Measurements from ENCODE around the gene FAM169A.
"Not testable (repeated sequence)": the region's sequence is repeated elsewhere in the genome, so short reads cannot be mapped to it uniquely, and the experiment has no call there.

FAM169A gene

GRCh38 chr5:74865804-74866595 is at the start of gene FAM169A:
Gene FAM169A, minus strand, starts transcription at chr5:74866387. Its CDS starts 24,711 bp downstream, at chr5:74841676.
- Histone ChIP-seq H3K9ac (ENCODE audit: low read length) (no peak within 1 kb of the TSS), H3K9me3 (ENCODE audit: insufficient read depth, low read length) (no peaks in the 10 kb centered on the region), H3K36me3 (ENCODE audit: low read length) (no peaks in the 10 kb centered on the region), H3K4me3 (ENCODE audit: insufficient read depth, low read length, poor library complexity, severe bottlenecking) (no peak within 1 kb of the TSS), H3K9me2 (replicated peaks; ENCODE audit: insufficient read depth, low read length) (no peaks in the 10 kb centered on the region), H3K4me2 (ENCODE audit: low read depth, low read length, poor library complexity, severe bottlenecking) (no peak within 1 kb of the TSS), H3K27me3 (ENCODE audit: low read length) (no peaks in the 10 kb centered on the region), H4K20me1 (ENCODE audit: low read depth, low read length) (no peaks in the 10 kb centered on the region), H3K27ac (ENCODE audit: low read depth, low read length) (no peak within 1 kb of the TSS), H3K79me2 (ENCODE audit: insufficient read depth, low read length) (no peaks in the 10 kb centered on the region), H3F3A (ENCODE audit: insufficient read depth) (no peaks in the 10 kb centered on the region), H2AFZ (ENCODE audit: low read depth, low read length, severe bottlenecking) (no peak within 1 kb of the TSS)
- TF ChIP-seq CTCF (IDR thresholded peaks at IDR 0.05; ENCODE audit: insufficient read depth, low read length, poor library complexity, severe bottlenecking) (no peak), EZH2phosphoT487 (conservative IDR thresholded peaks at IDR 0.05; ENCODE audit: low read length) (no peak)

- Histone ChIP-seq H3K27me3 (ENCODE audit: low read length) (no peaks in the 10 kb centered on the region), H4K20me1 (ENCODE audit: low read depth, low read length) (no peaks in the 10 kb centered on the region), H3K9me2 (replicated peaks; ENCODE audit: insufficient read depth, low read length) (no peaks in the 10 kb centered on the region), H2AFZ (ENCODE audit: low read depth, low read length, severe bottlenecking) (no peak overlapping the region), H3K4me2 (ENCODE audit: low read depth, low read length, poor library complexity, severe bottlenecking) (no peak overlapping the region), H3F3A (ENCODE audit: insufficient read depth) (no peaks in the 10 kb centered on the region), H3K9ac (ENCODE audit: low read length) (no peak overlapping the region), H3K79me2 (ENCODE audit: insufficient read depth, low read length) (no peaks in the 10 kb centered on the region), H3K36me3 (ENCODE audit: low read length) (no peaks in the 10 kb centered on the region), H3K27ac (ENCODE audit: low read depth, low read length) (no peak overlapping the region), H3K4me3 (ENCODE audit: insufficient read depth, low read length, poor library complexity, severe bottlenecking) (no peak overlapping the region), H3K9me3 (ENCODE audit: insufficient read depth, low read length) (no peaks in the 10 kb centered on the region)
- no peak for TF ChIP-seq EZH2phosphoT487 (conservative IDR thresholded peaks at IDR 0.05; ENCODE audit: low read length)
Measured at GRCh38 chr5:74915488-74915887, 49.3 kb upstream of the FAM169A start.

- not testable (repeated sequence) for H3K9ac ChIP-seq (ENCODE audit: low read length); H3F3A ChIP-seq (ENCODE audit: insufficient read depth); H3K9me2 ChIP-seq (replicated peaks; ENCODE audit: insufficient read depth, low read length); H3K9me3 ChIP-seq (ENCODE audit: insufficient read depth, low read length); H2AFZ ChIP-seq (ENCODE audit: low read depth, low read length, severe bottlenecking); H3K36me3 ChIP-seq (ENCODE audit: low read length); H3K27ac ChIP-seq (ENCODE audit: low read depth, low read length); H3K79me2 ChIP-seq (ENCODE audit: insufficient read depth, low read length); H3K27me3 ChIP-seq (ENCODE audit: low read length); H4K20me1 ChIP-seq (ENCODE audit: low read depth, low read length); H3K4me2 ChIP-seq (ENCODE audit: low read depth, low read length, poor library complexity, severe bottlenecking); H3K4me3 ChIP-seq (ENCODE audit: insufficient read depth, low read length, poor library complexity, severe bottlenecking)
Measured at GRCh38 chr5:74911421-74911820, 45.2 kb upstream of the FAM169A start.

DNA sequence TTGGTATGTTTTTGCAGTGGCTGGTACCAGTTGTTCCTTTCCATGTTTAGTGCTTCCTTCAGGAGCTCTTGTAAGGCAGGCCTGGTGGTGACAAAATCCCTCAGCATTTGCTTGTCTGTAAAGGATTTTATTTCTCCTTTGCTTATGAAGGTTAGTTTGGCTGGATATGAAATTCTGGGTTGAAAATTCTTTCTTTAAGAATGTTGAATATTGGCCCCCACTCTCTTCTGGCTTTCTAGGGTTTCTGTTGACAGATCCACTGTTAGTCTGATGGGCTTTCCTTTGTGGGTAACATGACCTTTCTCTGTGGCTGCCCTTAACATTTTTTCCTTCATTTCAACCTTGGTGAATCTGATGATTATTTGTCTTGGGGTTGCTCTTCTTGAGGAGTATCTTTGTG is 43.7 kb upstream of the FAM169A start:
- H3K79me2 ChIP-seq (ENCODE audit: insufficient read depth, low read length); H4K20me1 ChIP-seq (ENCODE audit: low read depth, low read length); H3K27me3 ChIP-seq (ENCODE audit: low read length); H3K9me3 ChIP-seq (ENCODE audit: insufficient read depth, low read length); H3K36me3 ChIP-seq (ENCODE audit: low read length); H2AFZ ChIP-seq (ENCODE audit: low read depth, low read length, severe bottlenecking); H3K4me3 ChIP-seq (ENCODE audit: insufficient read depth, low read length, poor library complexity, severe bottlenecking); H3K27ac ChIP-seq (ENCODE audit: low read depth, low read length); H3K9ac ChIP-seq (ENCODE audit: low read length); H3K9me2 ChIP-seq (replicated peaks; ENCODE audit: insufficient read depth, low read length); H3F3A ChIP-seq (ENCODE audit: insufficient read depth); H3K4me2 ChIP-seq (ENCODE audit: low read depth, low read length, poor library complexity, severe bottlenecking): not testable (repeated sequence)

GRCh38 chr5:74908237-74908636 is 42.0 kb upstream of the FAM169A start:
- not testable (repeated sequence) for H3K4me2 ChIP-seq (ENCODE audit: low read depth, low read length, poor library complexity, severe bottlenecking); H3K79me2 ChIP-seq (ENCODE audit: insufficient read depth, low read length); H2AFZ ChIP-seq (ENCODE audit: low read depth, low read length, severe bottlenecking); H3K27ac ChIP-seq (ENCODE audit: low read depth, low read length); H3F3A ChIP-seq (ENCODE audit: insufficient read depth); H3K36me3 ChIP-seq (ENCODE audit: low read length); H3K27me3 ChIP-seq (ENCODE audit: low read length); H3K9me2 ChIP-seq (replicated peaks; ENCODE audit: insufficient read depth, low read length); H4K20me1 ChIP-seq (ENCODE audit: low read depth, low read length); H3K9me3 ChIP-seq (ENCODE audit: insufficient read depth, low read length); H3K4me3 ChIP-seq (ENCODE audit: insufficient read depth, low read length, poor library complexity, severe bottlenecking); H3K9ac ChIP-seq (ENCODE audit: low read length)

GRCh38 chr5:74904713-74905112 is 38.5 kb upstream of the FAM169A start:
- not testable (repeated sequence) for H4K20me1 ChIP-seq (ENCODE audit: low read depth, low read length); H3F3A ChIP-seq (ENCODE audit: insufficient read depth); H3K27me3 ChIP-seq (ENCODE audit: low read length); H2AFZ ChIP-seq (ENCODE audit: low read depth, low read length, severe bottlenecking); H3K27ac ChIP-seq (ENCODE audit: low read depth, low read length); H3K9me3 ChIP-seq (ENCODE audit: insufficient read depth, low read length); H3K9ac ChIP-seq (ENCODE audit: low read length); H3K36me3 ChIP-seq (ENCODE audit: low read length); H3K9me2 ChIP-seq (replicated peaks; ENCODE audit: insufficient read depth, low read length); H3K4me3 ChIP-seq (ENCODE audit: insufficient read depth, low read length, poor library complexity, severe bottlenecking); H3K4me2 ChIP-seq (ENCODE audit: low read depth, low read length, poor library complexity, severe bottlenecking); H3K79me2 ChIP-seq (ENCODE audit: insufficient read depth, low read length)
